ENCODE results near the gene PCNX2.

The PCNX2 gene

GRCh38 chr1:232938926-232939325, 356.6 kb downstream of the PCNX2 start (continued):
- TF ChIP-seq CREB5 (CRISPR knock-in tag; IDR thresholded peaks at IDR 0.05; ENCODE audit: low read depth) = no peak
- TF ChIP-seq SNAI2 (CRISPR knock-in tag; IDR thresholded peaks at IDR 0.05) = no peak
- TF ChIP-seq BACH2 (CRISPR knock-in tag; IDR thresholded peaks at IDR 0.05; ENCODE audit: borderline replicate concordance) = no peak
- TF ChIP-seq ZFP3 (CRISPR knock-in tag; IDR thresholded peaks at IDR 0.05) = no peak
- no peak for TF ChIP-seq ZNF8 (CRISPR knock-in tag; IDR thresholded peaks at IDR 0.05)
- no peak for TF ChIP-seq TOX (CRISPR knock-in tag; IDR thresholded peaks at IDR 0.05; ENCODE audit: borderline replicate concordance)

GRCh38 chr1:232937741-232938375, 357.7 kb downstream of the PCNX2 start:
- TF ChIP-seq POU6F1 (CRISPR knock-in tag; IDR thresholded peaks at IDR 0.05; ENCODE audit: borderline replicate concordance, low read depth) = no peak
- no peak for TF ChIP-seq ZC3H10 (CRISPR knock-in tag; IDR thresholded peaks at IDR 0.05)
- no peak for TF ChIP-seq CSDC2 (CRISPR knock-in tag; IDR thresholded peaks at IDR 0.05)
- TF ChIP-seq SNAI2 (CRISPR knock-in tag; IDR thresholded peaks at IDR 0.05) = no peak
- TF ChIP-seq BACH2 (CRISPR knock-in tag; IDR thresholded peaks at IDR 0.05; ENCODE audit: borderline replicate concordance) = no peak
- no peak for TF ChIP-seq CSRNP3 (CRISPR knock-in tag; IDR thresholded peaks at IDR 0.05)
- no peak for TF ChIP-seq ZNF70 (CRISPR knock-in tag; IDR thresholded peaks at IDR 0.05)
- TF ChIP-seq PPARA (CRISPR knock-in tag; IDR thresholded peaks at IDR 0.05; ENCODE audit: borderline replicate concordance) = no peak
- no peak for TF ChIP-seq TOX (CRISPR knock-in tag; IDR thresholded peaks at IDR 0.05; ENCODE audit: borderline replicate concordance)
- no peak for TF ChIP-seq ESRRG (CRISPR knock-in tag; IDR thresholded peaks at IDR 0.05)
- TF ChIP-seq ZFP30 (CRISPR knock-in tag; IDR thresholded peaks at IDR 0.05) = no peak
- no peak for TF ChIP-seq ZNF8 (CRISPR knock-in tag; IDR thresholded peaks at IDR 0.05)
- no peak for TF ChIP-seq CREB5 (CRISPR knock-in tag; IDR thresholded peaks at IDR 0.05; ENCODE audit: low read depth)
- TF ChIP-seq GLIS3 (CRISPR knock-in tag; IDR thresholded peaks at IDR 0.05) = no peak
- no peak for TF ChIP-seq TCF4 (CRISPR knock-in tag; IDR thresholded peaks at IDR 0.05; ENCODE audit: borderline replicate concordance)
- ATAC-seq = no peak

GRCh38 chr1:232936941-232937340, 358.6 kb downstream of the PCNX2 start:
- ATAC-seq = no peak
- TF ChIP-seq PPARA (CRISPR knock-in tag; IDR thresholded peaks at IDR 0.05; ENCODE audit: borderline replicate concordance) (no peak), TOX (CRISPR knock-in tag; IDR thresholded peaks at IDR 0.05; ENCODE audit: borderline replicate concordance) (no peak), CSRNP3 (CRISPR knock-in tag; IDR thresholded peaks at IDR 0.05) (no peak), CSDC2 (CRISPR knock-in tag; IDR thresholded peaks at IDR 0.05) (no peak), ESRRG (CRISPR knock-in tag; IDR thresholded peaks at IDR 0.05) (no peak), OSR1 (CRISPR knock-in tag; IDR thresholded peaks at IDR 0.05) (no peak), GLIS3 (CRISPR knock-in tag; IDR thresholded peaks at IDR 0.05) (no peak), ZNF70 (CRISPR knock-in tag; IDR thresholded peaks at IDR 0.05) (no peak), ZC3H10 (CRISPR knock-in tag; IDR thresholded peaks at IDR 0.05) (no peak)
